Fibroblast of pulmonary artery (primary cell): ENCODE measurements around the gene CLRN3.

Source experiments
- DNase-seq: peaks from one replicate; pipeline ENCODE4 v3.0.0-alpha.2; 2010; ENCODE audit warnings: low read depth
- H3K4me3 ChIP-seq: replicated peaks from 2 replicates; pipeline ENCODE4 v1.5.1; 2011; ENCODE audit warnings: low read depth, mild to moderate bottlenecking, control low read depth, low read length, moderate library complexity
- CTCF ChIP-seq: IDR thresholded peaks from 2 replicates; pipeline ENCODE4 v1.5.1; 2011; ENCODE audit warnings: mild to moderate bottlenecking, control low read depth, low read length, inconsistent platforms; ENCODE audit errors: missing control alignments

CLRN3 gene

GRCh38 chr10:127882391-127882790 lies 10.3 kb downstream of the CLRN3 start:
- no peak for DNase-seq
- TF ChIP-seq CTCF: no peak
- H3K4me3 ChIP-seq: no peak overlapping the region

- no peak overlapping the region for H3K4me3 ChIP-seq
- no peak for DNase-seq
- no peak for TF ChIP-seq CTCF
These were observed 11.5 kb downstream of the CLRN3 start for GRCh38 chr10:127881262-127881661.

GRCh38 chr10:127880557-127880956 lies 12.2 kb downstream of the CLRN3 start:
- no peak for TF ChIP-seq CTCF
- no peak overlapping the region for H3K4me3 ChIP-seq
- no peak for DNase-seq

- no peak overlapping the region for H3K4me3 ChIP-seq
- no peak for TF ChIP-seq CTCF
- no peak for DNase-seq
These were observed 14.2 kb downstream of the CLRN3 start for GRCh38 chr10:127878475-127879055.

- DNase-seq: no peak
- no peak for TF ChIP-seq CTCF
- H3K4me3 ChIP-seq: no peak overlapping the region
These were observed 15.0 kb downstream of the CLRN3 start for GRCh38 chr10:127877699-127878098.

GRCh38 chr10:127877116-127877515 lies 15.6 kb downstream of the CLRN3 start:
- no peak for DNase-seq
- TF ChIP-seq CTCF: no peak
- H3K4me3 ChIP-seq: no peak overlapping the region

GRCh38 chr10:127875916-127876315 lies 16.8 kb downstream of the CLRN3 start:
- no peak for DNase-seq
- no peak for TF ChIP-seq CTCF
- no peak overlapping the region for H3K4me3 ChIP-seq
